A549 (cell line): ENCODE data around the gene SAA2.

Source experiments
- TF ChIP-seq, protein P1 (sequence below): IDR thresholded peaks from 2 replicates; pipeline ENCODE4 v1.6.1; 2012; ENCODE audit warnings: low read depth, borderline replicate concordance
- TF ChIP-seq, protein P2 (sequence below): fragments of >200 bp; sonication (Bioruptor Twin); formaldehyde crosslinking; IDR thresholded peaks from 3 replicates; pipeline ENCODE4 v1.5.1; 2016

DNA sequence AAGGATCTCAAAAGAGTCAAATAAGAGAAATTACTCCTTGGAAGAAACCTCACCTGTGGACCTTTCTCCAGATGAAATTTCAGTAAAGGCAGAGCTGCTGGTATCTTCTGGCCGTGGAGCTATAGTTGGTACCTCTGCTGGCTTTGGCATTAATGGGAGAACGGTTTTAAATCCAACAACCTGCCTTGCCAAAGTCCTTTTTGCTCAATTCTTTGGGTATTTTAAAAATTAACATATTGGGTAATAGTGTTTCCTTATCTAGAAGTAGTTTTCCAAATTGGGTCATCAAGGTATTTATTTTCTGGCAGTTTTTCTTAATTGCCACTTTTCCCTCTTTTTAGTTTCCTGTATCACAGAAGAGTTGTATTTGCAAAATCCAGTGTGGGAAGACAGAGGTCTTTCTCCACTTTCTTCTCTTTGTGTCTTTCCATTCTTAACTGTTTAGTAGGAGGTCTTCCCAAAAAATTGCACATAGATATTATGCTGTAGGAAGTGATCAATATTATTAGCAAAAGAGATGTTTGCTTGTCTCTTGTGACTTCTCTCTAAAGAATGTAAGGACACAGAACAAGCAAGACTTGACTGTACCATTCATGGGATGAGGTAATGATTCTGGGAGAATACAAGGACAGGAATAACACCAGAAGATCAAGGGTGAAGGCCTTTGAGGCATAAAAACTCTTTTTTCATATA is 11.7 kb downstream of the SAA2 start, which contains the start of gene SAA4:
- TF ChIP-seq, protein P1, sequence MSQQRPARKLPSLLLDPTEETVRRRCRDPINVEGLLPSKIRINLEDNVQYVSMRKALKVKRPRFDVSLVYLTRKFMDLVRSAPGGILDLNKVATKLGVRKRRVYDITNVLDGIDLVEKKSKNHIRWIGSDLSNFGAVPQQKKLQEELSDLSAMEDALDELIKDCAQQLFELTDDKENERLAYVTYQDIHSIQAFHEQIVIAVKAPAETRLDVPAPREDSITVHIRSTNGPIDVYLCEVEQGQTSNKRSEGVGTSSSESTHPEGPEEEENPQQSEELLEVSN, result no peak
- TF ChIP-seq, protein P2, sequence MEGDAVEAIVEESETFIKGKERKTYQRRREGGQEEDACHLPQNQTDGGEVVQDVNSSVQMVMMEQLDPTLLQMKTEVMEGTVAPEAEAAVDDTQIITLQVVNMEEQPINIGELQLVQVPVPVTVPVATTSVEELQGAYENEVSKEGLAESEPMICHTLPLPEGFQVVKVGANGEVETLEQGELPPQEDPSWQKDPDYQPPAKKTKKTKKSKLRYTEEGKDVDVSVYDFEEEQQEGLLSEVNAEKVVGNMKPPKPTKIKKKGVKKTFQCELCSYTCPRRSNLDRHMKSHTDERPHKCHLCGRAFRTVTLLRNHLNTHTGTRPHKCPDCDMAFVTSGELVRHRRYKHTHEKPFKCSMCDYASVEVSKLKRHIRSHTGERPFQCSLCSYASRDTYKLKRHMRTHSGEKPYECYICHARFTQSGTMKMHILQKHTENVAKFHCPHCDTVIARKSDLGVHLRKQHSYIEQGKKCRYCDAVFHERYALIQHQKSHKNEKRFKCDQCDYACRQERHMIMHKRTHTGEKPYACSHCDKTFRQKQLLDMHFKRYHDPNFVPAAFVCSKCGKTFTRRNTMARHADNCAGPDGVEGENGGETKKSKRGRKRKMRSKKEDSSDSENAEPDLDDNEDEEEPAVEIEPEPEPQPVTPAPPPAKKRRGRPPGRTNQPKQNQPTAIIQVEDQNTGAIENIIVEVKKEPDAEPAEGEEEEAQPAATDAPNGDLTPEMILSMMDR, result no peak
